HL-60 (cell line): ENCODE data around the gene ICA1.
"Not testable (repeated sequence)": the region's sequence is repeated elsewhere in the genome, so short reads cannot be mapped to it uniquely, and the experiment has no call there.

Source experiments
- GABPA ChIP-seq: IDR thresholded peaks from 2 replicates; pipeline ENCODE4 v1.6.1; 2012; ENCODE audit warnings: low read depth
- POLR2AphosphoS5 ChIP-seq: IDR thresholded peaks from 2 replicates; pipeline ENCODE4 v1.6.1; 2012; ENCODE audit warnings: low read depth
- SPI1 ChIP-seq: IDR thresholded peaks from 2 replicates; pipeline ENCODE4 v1.6.1; 2012; ENCODE audit warnings: low read depth, mild to moderate bottlenecking, borderline replicate concordance
- TF ChIP-seq, protein P1 (sequence below): IDR thresholded peaks from one replicate; pipeline ENCODE4 v1.5.1; 2011; ENCODE audit warnings: low read length, control low read depth, inconsistent platforms; ENCODE audit not compliant: insufficient read depth
- TF ChIP-seq, protein P2 (sequence below): IDR thresholded peaks from 2 replicates; pipeline ENCODE4 v1.6.1; 2012; ENCODE audit warnings: low read depth; ENCODE audit not compliant: insufficient replicate concordance

DNA sequence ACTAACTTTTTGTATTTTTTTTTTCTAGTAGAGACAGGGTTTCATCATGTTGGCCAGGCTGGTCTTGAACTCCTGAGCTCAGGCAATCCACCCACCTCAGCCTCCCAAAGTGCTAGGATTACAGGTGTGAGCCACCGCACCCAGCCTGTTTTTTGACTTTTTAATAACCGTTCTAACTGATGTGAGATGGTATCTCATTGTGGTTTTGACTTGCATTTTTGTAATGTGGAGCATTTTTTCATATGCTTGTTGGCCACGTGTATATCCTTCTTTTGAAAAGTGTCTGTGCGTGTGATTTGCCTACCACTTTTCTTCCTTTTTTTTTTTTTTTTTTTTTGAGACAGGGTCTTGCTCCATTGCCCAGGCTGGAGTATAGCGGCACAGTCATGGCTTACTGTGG is 198.7 kb downstream of the ICA1 start:
- TF ChIP-seq POLR2AphosphoS5, GABPA, SPI1: not testable (repeated sequence)
- TF ChIP-seq, protein P1, sequence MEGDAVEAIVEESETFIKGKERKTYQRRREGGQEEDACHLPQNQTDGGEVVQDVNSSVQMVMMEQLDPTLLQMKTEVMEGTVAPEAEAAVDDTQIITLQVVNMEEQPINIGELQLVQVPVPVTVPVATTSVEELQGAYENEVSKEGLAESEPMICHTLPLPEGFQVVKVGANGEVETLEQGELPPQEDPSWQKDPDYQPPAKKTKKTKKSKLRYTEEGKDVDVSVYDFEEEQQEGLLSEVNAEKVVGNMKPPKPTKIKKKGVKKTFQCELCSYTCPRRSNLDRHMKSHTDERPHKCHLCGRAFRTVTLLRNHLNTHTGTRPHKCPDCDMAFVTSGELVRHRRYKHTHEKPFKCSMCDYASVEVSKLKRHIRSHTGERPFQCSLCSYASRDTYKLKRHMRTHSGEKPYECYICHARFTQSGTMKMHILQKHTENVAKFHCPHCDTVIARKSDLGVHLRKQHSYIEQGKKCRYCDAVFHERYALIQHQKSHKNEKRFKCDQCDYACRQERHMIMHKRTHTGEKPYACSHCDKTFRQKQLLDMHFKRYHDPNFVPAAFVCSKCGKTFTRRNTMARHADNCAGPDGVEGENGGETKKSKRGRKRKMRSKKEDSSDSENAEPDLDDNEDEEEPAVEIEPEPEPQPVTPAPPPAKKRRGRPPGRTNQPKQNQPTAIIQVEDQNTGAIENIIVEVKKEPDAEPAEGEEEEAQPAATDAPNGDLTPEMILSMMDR = not testable (repeated sequence)
- TF ChIP-seq, protein P2, sequence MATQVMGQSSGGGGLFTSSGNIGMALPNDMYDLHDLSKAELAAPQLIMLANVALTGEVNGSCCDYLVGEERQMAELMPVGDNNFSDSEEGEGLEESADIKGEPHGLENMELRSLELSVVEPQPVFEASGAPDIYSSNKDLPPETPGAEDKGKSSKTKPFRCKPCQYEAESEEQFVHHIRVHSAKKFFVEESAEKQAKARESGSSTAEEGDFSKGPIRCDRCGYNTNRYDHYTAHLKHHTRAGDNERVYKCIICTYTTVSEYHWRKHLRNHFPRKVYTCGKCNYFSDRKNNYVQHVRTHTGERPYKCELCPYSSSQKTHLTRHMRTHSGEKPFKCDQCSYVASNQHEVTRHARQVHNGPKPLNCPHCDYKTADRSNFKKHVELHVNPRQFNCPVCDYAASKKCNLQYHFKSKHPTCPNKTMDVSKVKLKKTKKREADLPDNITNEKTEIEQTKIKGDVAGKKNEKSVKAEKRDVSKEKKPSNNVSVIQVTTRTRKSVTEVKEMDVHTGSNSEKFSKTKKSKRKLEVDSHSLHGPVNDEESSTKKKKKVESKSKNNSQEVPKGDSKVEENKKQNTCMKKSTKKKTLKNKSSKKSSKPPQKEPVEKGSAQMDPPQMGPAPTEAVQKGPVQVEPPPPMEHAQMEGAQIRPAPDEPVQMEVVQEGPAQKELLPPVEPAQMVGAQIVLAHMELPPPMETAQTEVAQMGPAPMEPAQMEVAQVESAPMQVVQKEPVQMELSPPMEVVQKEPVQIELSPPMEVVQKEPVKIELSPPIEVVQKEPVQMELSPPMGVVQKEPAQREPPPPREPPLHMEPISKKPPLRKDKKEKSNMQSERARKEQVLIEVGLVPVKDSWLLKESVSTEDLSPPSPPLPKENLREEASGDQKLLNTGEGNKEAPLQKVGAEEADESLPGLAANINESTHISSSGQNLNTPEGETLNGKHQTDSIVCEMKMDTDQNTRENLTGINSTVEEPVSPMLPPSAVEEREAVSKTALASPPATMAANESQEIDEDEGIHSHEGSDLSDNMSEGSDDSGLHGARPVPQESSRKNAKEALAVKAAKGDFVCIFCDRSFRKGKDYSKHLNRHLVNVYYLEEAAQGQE = not testable (repeated sequence)
